ENCODE results near the gene CMA1. TPM values are rescaled to one million over a fixed set of nuclear protein-coding genes. Genes with fewer than 3 reads are reported as not detected.

CMA1 gene
- total and polyA plus RNA-seq, 2 donors (not counting 1 experiment from before 2014, with no cell fraction given), result not detected

DNA sequence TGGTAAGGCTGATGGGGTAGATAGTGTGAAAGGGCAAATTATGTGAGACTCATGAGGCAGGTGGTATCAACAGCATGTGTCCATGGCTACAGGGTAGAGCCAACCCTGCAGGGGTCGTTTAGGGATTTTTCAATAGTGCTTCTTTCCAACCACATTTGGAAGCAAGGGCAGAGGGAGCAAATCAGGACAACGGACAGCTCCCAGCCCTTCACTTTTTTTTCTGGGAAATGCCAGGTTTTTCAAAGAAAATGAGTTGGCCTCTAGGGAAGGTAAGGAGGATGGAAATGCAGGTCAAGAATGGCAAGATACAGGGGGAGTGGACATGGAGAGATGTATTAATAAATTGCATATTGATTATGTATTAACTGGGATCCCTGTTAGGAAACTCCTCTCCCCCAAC lies 4.9 kb upstream of the CMA1 start:
- WGBS (ENCODE audit: insufficient coverage), result 20% methylated on average over 1 of the region's 2 CpGs
- H2AFZ ChIP-seq (ENCODE audit: insufficient read depth, low read depth, low read length, poor library complexity, severe bottlenecking), result no peak overlapping the region
- H3K4me3 ChIP-seq (ENCODE audit: control extremely low read depth in 1 of 5, extremely low read depth in 1 of 5, insufficient read depth in 1 of 5, low read depth in 2 of 5, low read length in 4 of 5), result no peak overlapping the region
- no peak overlapping the region for H3K27ac ChIP-seq (ENCODE audit: low read length in 2 of 2)
- ATAC-seq (ENCODE audit: low read depth) (no peak), DNase-seq (no peak)
- no peak overlapping the region for H3K27ac Mint-ChIP-seq
- H3K9me3 Mint-ChIP-seq (ENCODE audit: insufficient read depth), result no peaks in the 10 kb centered on the region
- no peak overlapping the region for H3K4me3 Mint-ChIP-seq
- TF ChIP-seq, protein P1, sequence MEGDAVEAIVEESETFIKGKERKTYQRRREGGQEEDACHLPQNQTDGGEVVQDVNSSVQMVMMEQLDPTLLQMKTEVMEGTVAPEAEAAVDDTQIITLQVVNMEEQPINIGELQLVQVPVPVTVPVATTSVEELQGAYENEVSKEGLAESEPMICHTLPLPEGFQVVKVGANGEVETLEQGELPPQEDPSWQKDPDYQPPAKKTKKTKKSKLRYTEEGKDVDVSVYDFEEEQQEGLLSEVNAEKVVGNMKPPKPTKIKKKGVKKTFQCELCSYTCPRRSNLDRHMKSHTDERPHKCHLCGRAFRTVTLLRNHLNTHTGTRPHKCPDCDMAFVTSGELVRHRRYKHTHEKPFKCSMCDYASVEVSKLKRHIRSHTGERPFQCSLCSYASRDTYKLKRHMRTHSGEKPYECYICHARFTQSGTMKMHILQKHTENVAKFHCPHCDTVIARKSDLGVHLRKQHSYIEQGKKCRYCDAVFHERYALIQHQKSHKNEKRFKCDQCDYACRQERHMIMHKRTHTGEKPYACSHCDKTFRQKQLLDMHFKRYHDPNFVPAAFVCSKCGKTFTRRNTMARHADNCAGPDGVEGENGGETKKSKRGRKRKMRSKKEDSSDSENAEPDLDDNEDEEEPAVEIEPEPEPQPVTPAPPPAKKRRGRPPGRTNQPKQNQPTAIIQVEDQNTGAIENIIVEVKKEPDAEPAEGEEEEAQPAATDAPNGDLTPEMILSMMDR (IDR thresholded peaks at IDR 0.05), result no peak
- TF ChIP-seq EZH2 (IDR thresholded peaks at IDR 0.05; ENCODE audit: borderline replicate concordance, insufficient read depth, low read depth, low read length, poor library complexity, severe bottlenecking), result no peak
- H3K4me1 ChIP-seq (ENCODE audit: control insufficient read depth in 2 of 2, insufficient read depth in 2 of 2, low read length in 2 of 2), result no peaks in the 10 kb centered on the region
- H3K9ac ChIP-seq (ENCODE audit: low read length), result no peak overlapping the region
- ChIA-PET POLR2A (no interaction called here), CTCF (no interaction called here)
- no peak overlapping the region for H3K4me2 ChIP-seq (replicated peaks; ENCODE audit: low read depth, low read length, poor library complexity, severe bottlenecking)
- H3K9me3 ChIP-seq (ENCODE audit: control extremely low read depth in 1 of 3, control insufficient read depth in 2 of 3, insufficient read depth in 1 of 3, low read length in 2 of 3), result no peaks in the 10 kb centered on the region
- no peaks in the 10 kb centered on the region for H3K4me1 Mint-ChIP-seq
- no peaks in the 10 kb centered on the region for H3K36me3 ChIP-seq (replicated peaks in 1 of 2; ENCODE audit: control extremely low read depth in 1 of 2, control insufficient read depth in 1 of 2, extremely low read depth in 1 of 2, insufficient read depth in 2 of 2, low read length in 1 of 2)
- H3K27me3 Mint-ChIP-seq, result peaks cover 20% of the 10 kb centered on the region
- H3K27me3 ChIP-seq (replicated peaks in 1 of 4; ENCODE audit: control extremely low read depth in 1 of 4, control insufficient read depth in 3 of 4, insufficient read depth in 4 of 4, low read length in 3 of 4), result peaks cover 0 to 9% (median 3%) of the 10 kb centered on the region in 4 experiments
- intact Hi-C loops (cut with micrococcal nuclease), result no loop called here
- no peaks in the 10 kb centered on the region for H3K79me2 ChIP-seq (ENCODE audit: control insufficient read depth, insufficient read depth, low read length)
- no peaks in the 10 kb centered on the region for H4K20me1 ChIP-seq (ENCODE audit: control insufficient read depth, insufficient read depth, low read length, poor library complexity, severe bottlenecking)

- ChIA-PET POLR2A (no interaction called here), CTCF (no interaction called here)
Measured at GRCh38 chr14:24506443-24506842, 1.6 kb downstream of the CMA1 start.

More at GRCh38 chr14:24506443-24506842, 1.6 kb downstream of the CMA1 start:
- no peak for DNase-seq
- peaks cover 0 to 12% (median 2%) of the 10 kb centered on the region in 4 experiments for H3K27me3 ChIP-seq (replicated peaks in 1 of 4; ENCODE audit: control extremely low read depth in 1 of 4, control insufficient read depth in 3 of 4, insufficient read depth in 4 of 4, low read length in 3 of 4)
- H4K20me1 ChIP-seq (ENCODE audit: control insufficient read depth, insufficient read depth, low read length, poor library complexity, severe bottlenecking), result no peaks in the 10 kb centered on the region
- no peak overlapping the region for H3K9ac ChIP-seq (ENCODE audit: low read length)
- intact Hi-C loops (cut with micrococcal nuclease), result no loop called here
- no peaks in the 10 kb centered on the region for H3K4me1 Mint-ChIP-seq
- no peak overlapping the region for H3K4me2 ChIP-seq (replicated peaks; ENCODE audit: low read depth, low read length, poor library complexity, severe bottlenecking)
- no peak overlapping the region for H3K4me3 Mint-ChIP-seq
- H3K27me3 Mint-ChIP-seq, result peaks cover 16% of the 10 kb centered on the region
- H3K4me3 ChIP-seq (ENCODE audit: control extremely low read depth in 1 of 5, extremely low read depth in 1 of 5, insufficient read depth in 1 of 5, low read depth in 2 of 5, low read length in 4 of 5), result no peak overlapping the region
- H2AFZ ChIP-seq (ENCODE audit: insufficient read depth, low read depth, low read length, poor library complexity, severe bottlenecking), result no peak overlapping the region
- H3K9me3 ChIP-seq (ENCODE audit: control extremely low read depth in 1 of 3, control insufficient read depth in 2 of 3, insufficient read depth in 1 of 3, low read length in 2 of 3), result no peaks in the 10 kb centered on the region
- no peaks in the 10 kb centered on the region for H3K4me1 ChIP-seq (ENCODE audit: control insufficient read depth in 2 of 2, insufficient read depth in 2 of 2, low read length in 2 of 2)
- H3K9me3 Mint-ChIP-seq (ENCODE audit: insufficient read depth), result no peaks in the 10 kb centered on the region
- WGBS (ENCODE audit: insufficient coverage), result 88% methylated on average over 6 of the region's 6 CpGs
- H3K79me2 ChIP-seq (ENCODE audit: control insufficient read depth, insufficient read depth, low read length), result no peaks in the 10 kb centered on the region
- TF ChIP-seq, protein P1 (IDR thresholded peaks at IDR 0.05), result no peak
- no peak for TF ChIP-seq EZH2 (IDR thresholded peaks at IDR 0.05; ENCODE audit: borderline replicate concordance, insufficient read depth, low read depth, low read length, poor library complexity, severe bottlenecking)
- no peaks in the 10 kb centered on the region for H3K36me3 ChIP-seq (replicated peaks in 1 of 2; ENCODE audit: control extremely low read depth in 1 of 2, control insufficient read depth in 1 of 2, extremely low read depth in 1 of 2, insufficient read depth in 2 of 2, low read length in 1 of 2)
- H3K27ac Mint-ChIP-seq, result no peak overlapping the region
- no peak for ATAC-seq (ENCODE audit: low read depth)
- H3K27ac ChIP-seq (ENCODE audit: low read length in 2 of 2), result no peak overlapping the region
